HG02943 (cell line): ENCODE measurements around the gene FAM13C.

ENCODE experiments used
- ATAC-seq: cut with Tn5 transposase; IDR thresholded peaks from one replicate; pipeline ENCODE4 v1.9.1; 2021; ENCODE audit warnings: mild to moderate bottlenecking, low read depth, moderate library complexity; ENCODE audit not compliant: unreplicated experiment

The FAM13C gene

GRCh38 chr10:59320355-59320754 is 42.0 kb downstream of the FAM13C start:
- ATAC-seq: no peak

GRCh38 chr10:59319854-59320253 is 42.5 kb downstream of the FAM13C start:
- no peak for ATAC-seq

- ATAC-seq: no peak
Observed at GRCh38 chr10:59317066-59317465, 45.3 kb downstream of the FAM13C start.

- no peak for ATAC-seq
Observed at GRCh38 chr10:59315465-59315864, 46.9 kb downstream of the FAM13C start.

GRCh38 chr10:59314268-59314667 is 48.1 kb downstream of the FAM13C start:
- ATAC-seq: no peak

- no peak for ATAC-seq
Observed at GRCh38 chr10:59312247-59312646, 50.1 kb downstream of the FAM13C start.

GRCh38 chr10:59311025-59311424 is 51.3 kb downstream of the FAM13C start:
- no peak for ATAC-seq

GRCh38 chr10:59310324-59310914 is 51.9 kb downstream of the FAM13C start:
- ATAC-seq: no peak

GRCh38 chr10:59304521-59305097 is 57.7 kb downstream of the FAM13C start:
- ATAC-seq: no peak

- ATAC-seq: no peak
Observed at GRCh38 chr10:59303018-59303417, 59.3 kb downstream of the FAM13C start.

- ATAC-seq: no peak
Observed at GRCh38 chr10:59302381-59302780, 60.0 kb downstream of the FAM13C start.

- ATAC-seq: no peak
Observed at GRCh38 chr10:59301067-59301754, 61.1 kb downstream of the FAM13C start.

GRCh38 chr10:59300386-59300785 is 62.0 kb downstream of the FAM13C start:
- ATAC-seq: no peak

- no peak for ATAC-seq
Observed at GRCh38 chr10:59299933-59300332, 62.4 kb downstream of the FAM13C start.

- ATAC-seq: no peak
Observed at GRCh38 chr10:59290448-59290847, 71.9 kb downstream of the FAM13C start.

- no peak for ATAC-seq
Observed at GRCh38 chr10:59289853-59290252, 72.5 kb downstream of the FAM13C start.

- ATAC-seq: no peak
Observed at GRCh38 chr10:59287587-59288255, 74.6 kb downstream of the FAM13C start.

GRCh38 chr10:59285848-59286247 is 76.5 kb downstream of the FAM13C start:
- no peak for ATAC-seq

GRCh38 chr10:59285073-59285472 is 77.3 kb downstream of the FAM13C start:
- no peak for ATAC-seq

GRCh38 chr10:59284118-59284975 is 78.0 kb downstream of the FAM13C start:
- ATAC-seq: no peak
